ENCODE data around the gene ALOX15. TPM values are rescaled to one million over a fixed set of nuclear protein-coding genes. Genes with fewer than 3 reads are reported as not detected.

ALOX15 gene
- total RNA-seq, 1 experiment from 2014 or later: 0.50 TPM

GRCh38 chr17:4673169-4673568 lies 31.7 kb upstream of the ALOX15 start:
- Histone ChIP-seq H3K27me3 (replicated peaks; ENCODE audit: control insufficient read depth, insufficient read depth, low read length) (no peaks in the 10 kb centered on the region), H3K4me3 (ENCODE audit: low read depth, low read length) (no peak overlapping the region), H3K4me1 (no peaks in the 10 kb centered on the region), H3K9me3 (no peaks in the 10 kb centered on the region), H3K36me3 (ENCODE audit: control insufficient read depth, insufficient read depth, low read length) (no peaks in the 10 kb centered on the region; the same call in none of the 2 replicates)
- H3K4me3 Mint-ChIP-seq (ENCODE audit: unreplicated experiment): no peak overlapping the region
- ChIA-PET POLR2A (no interaction called here), CTCF (no interaction called here)
- H3K27me3 Mint-ChIP-seq (ENCODE audit: insufficient read depth, unreplicated experiment): no peaks in the 10 kb centered on the region
- intact Hi-C loops (cut with micrococcal nuclease; ENCODE audit: unreplicated experiment): no loop called here
- H3K27ac Mint-ChIP-seq (ENCODE audit: unreplicated experiment): no peak overlapping the region
- no peaks in the 10 kb centered on the region for H3K4me1 Mint-ChIP-seq (ENCODE audit: low read depth, unreplicated experiment)
- peaks cover 29% of the 10 kb centered on the region for H3K36me3 Mint-ChIP-seq (ENCODE audit: insufficient read depth, unreplicated experiment)
- BruUV-seq (replicated peaks): no TSS peak
- DNase-seq: no peak
- H3K9me3 Mint-ChIP-seq (ENCODE audit: unreplicated experiment): no peaks in the 10 kb centered on the region
- no peak for TF ChIP-seq CTCF (IDR thresholded peaks at IDR 0.05; ENCODE audit: insufficient read depth in 1 of 2, low read depth in 1 of 2, low read length in 1 of 2, severe bottlenecking in 1 of 2, unreplicated experiment in 1 of 2)

GRCh38 chr17:4672751-4673150 lies 31.3 kb upstream of the ALOX15 start:
- no peak for TF ChIP-seq CTCF (IDR thresholded peaks at IDR 0.05; ENCODE audit: insufficient read depth in 1 of 2, low read depth in 1 of 2, low read length in 1 of 2, severe bottlenecking in 1 of 2, unreplicated experiment in 1 of 2)

GRCh38 chr17:4672055-4672630 lies 30.7 kb upstream of the ALOX15 start:
- H3K27me3 Mint-ChIP-seq (ENCODE audit: insufficient read depth, unreplicated experiment): no peaks in the 10 kb centered on the region

More at GRCh38 chr17:4672751-4673150, 31.3 kb upstream of the ALOX15 start:
- CTCF ChIA-PET: no interaction called here
- Histone ChIP-seq H3K27me3 (replicated peaks; ENCODE audit: control insufficient read depth, insufficient read depth, low read length) (no peaks in the 10 kb centered on the region), H3K36me3 (ENCODE audit: control insufficient read depth, insufficient read depth, low read length) (no peaks in the 10 kb centered on the region; the same call in none of the 2 replicates), H3K4me1 (no peaks in the 10 kb centered on the region), H3K9me3 (no peaks in the 10 kb centered on the region), H3K4me3 (ENCODE audit: low read depth, low read length) (no peak overlapping the region)
- POLR2A ChIA-PET: no interaction called here
- H3K36me3 Mint-ChIP-seq (ENCODE audit: insufficient read depth, unreplicated experiment): peaks cover 27% of the 10 kb centered on the region
- intact Hi-C loops (cut with micrococcal nuclease; ENCODE audit: unreplicated experiment): no loop called here
- H3K4me1 Mint-ChIP-seq (ENCODE audit: low read depth, unreplicated experiment): no peaks in the 10 kb centered on the region
- no peaks in the 10 kb centered on the region for H3K9me3 Mint-ChIP-seq (ENCODE audit: unreplicated experiment)
- H3K27me3 Mint-ChIP-seq (ENCODE audit: insufficient read depth, unreplicated experiment): no peaks in the 10 kb centered on the region
- no peak for DNase-seq
- H3K4me3 Mint-ChIP-seq (ENCODE audit: unreplicated experiment): no peak overlapping the region
- no TSS peak for BruUV-seq (replicated peaks)
- no peak overlapping the region for H3K27ac Mint-ChIP-seq (ENCODE audit: unreplicated experiment)

More at GRCh38 chr17:4672055-4672630, 30.7 kb upstream of the ALOX15 start:
- intact Hi-C loops (cut with micrococcal nuclease; ENCODE audit: unreplicated experiment): no loop called here
- H3K36me3 Mint-ChIP-seq (ENCODE audit: insufficient read depth, unreplicated experiment): peaks cover 27% of the 10 kb centered on the region
- Histone ChIP-seq H3K4me3 (ENCODE audit: low read depth, low read length) (no peak overlapping the region), H3K4me1 (no peaks in the 10 kb centered on the region), H3K27me3 (replicated peaks; ENCODE audit: control insufficient read depth, insufficient read depth, low read length) (no peaks in the 10 kb centered on the region), H3K36me3 (ENCODE audit: control insufficient read depth, insufficient read depth, low read length) (no peaks in the 10 kb centered on the region; the same call in none of the 2 replicates), H3K9me3 (no peaks in the 10 kb centered on the region)
- no peaks in the 10 kb centered on the region for H3K9me3 Mint-ChIP-seq (ENCODE audit: unreplicated experiment)
- ChIA-PET CTCF (no interaction called here), POLR2A (no interaction called here)
- no peak for TF ChIP-seq CTCF (IDR thresholded peaks at IDR 0.05; ENCODE audit: insufficient read depth in 1 of 2, low read depth in 1 of 2, low read length in 1 of 2, severe bottlenecking in 1 of 2, unreplicated experiment in 1 of 2)
- no peak overlapping the region for H3K4me3 Mint-ChIP-seq (ENCODE audit: unreplicated experiment)
- no peak for DNase-seq
- no peaks in the 10 kb centered on the region for H3K4me1 Mint-ChIP-seq (ENCODE audit: low read depth, unreplicated experiment)
- no peak overlapping the region for H3K27ac Mint-ChIP-seq (ENCODE audit: unreplicated experiment)
- BruUV-seq (replicated peaks): no TSS peak
